Measurements from ENCODE around the gene KIF13A.

- TF ChIP-seq EZH2 (IDR thresholded peaks at IDR 0.05; ENCODE audit: borderline replicate concordance, low read depth, low read length, poor library complexity, severe bottlenecking), result no peak
- no peak for TF ChIP-seq CTCF (conservative IDR thresholded peaks at IDR 0.05; ENCODE audit: low read depth, low read length)
These were observed 3.0 kb downstream of the KIF13A start for GRCh38 chr6:17984399-17984798.

Data from A673 (cell line).